Bronchial epithelial cell (primary cell): ENCODE results near the gene MCM5. TPM values are rescaled to one million over a fixed set of nuclear protein-coding genes. Genes with fewer than 3 reads are reported as not detected.
"Not testable (repeated sequence)": the region's sequence is repeated elsewhere in the genome, so short reads cannot be mapped to it uniquely, and the experiment has no call there.

Experiments used
- DNase-seq: peaks from one replicate; pipeline ENCODE4 v3.0.0-alpha.2; 2010; ENCODE audit warnings: low read depth
- FAIRE-seq: peaks from 2 replicates; lab custom pipeline; 2011; peaks lifted over from hg19 to GRCh38; lab: Jason Lieb, UNC
- H3K27me3 ChIP-seq: 2 replicates; pipeline ENCODE4 v1.5.1; 2011; ENCODE audit warnings: low read length; ENCODE audit not compliant: control insufficient read depth, insufficient read depth
- H3K36me3 ChIP-seq: 2 replicates; pipeline ENCODE4 v1.5.1; 2011; ENCODE audit warnings: low read length; ENCODE audit not compliant: control insufficient read depth, insufficient read depth
- H3K4me3 ChIP-seq: 2 replicates; pipeline ENCODE4 v1.5.1; 2011; ENCODE audit warnings: mild to moderate bottlenecking, low read depth, low read length, control low read depth
- CTCF ChIP-seq: IDR thresholded peaks from 2 replicates; pipeline ENCODE4 v1.5.1; 2011; ENCODE audit warnings: mild to moderate bottlenecking, moderate library complexity, low read length, control low read depth, inconsistent platforms; ENCODE audit not compliant: insufficient read depth, severe bottlenecking
- total RNA-seq: library from RNA; depleted of rRNA; stranded (reverse); fragments of >200 nt; gene quantifications from 2 replicates; pipeline ENCODE4 v1.2.1, GENCODE V29; 2014

The MCM5 gene
- total RNA-seq, 1 donor from 2014 or later: 6.6 TPM

- Histone ChIP-seq H3K27me3 (no peaks in the 10 kb centered on the region), H3K4me3 (no peak overlapping the region), H3K36me3 (no peaks in the 10 kb centered on the region)
- DNase-seq (no peak), FAIRE-seq (no peak)
- no peak for TF ChIP-seq CTCF
Observed at GRCh38 chr22:35436421-35436820, 36.5 kb downstream of the MCM5 start.

- TF ChIP-seq CTCF: no peak
- FAIRE-seq (peak; percentile 52), DNase-seq (no peak)
- Histone ChIP-seq H3K36me3 (no peaks in the 10 kb centered on the region), H3K27me3 (no peaks in the 10 kb centered on the region), H3K4me3 (no peak overlapping the region)
Observed at GRCh38 chr22:35437049-35437448, 37.1 kb downstream of the MCM5 start.

DNA sequence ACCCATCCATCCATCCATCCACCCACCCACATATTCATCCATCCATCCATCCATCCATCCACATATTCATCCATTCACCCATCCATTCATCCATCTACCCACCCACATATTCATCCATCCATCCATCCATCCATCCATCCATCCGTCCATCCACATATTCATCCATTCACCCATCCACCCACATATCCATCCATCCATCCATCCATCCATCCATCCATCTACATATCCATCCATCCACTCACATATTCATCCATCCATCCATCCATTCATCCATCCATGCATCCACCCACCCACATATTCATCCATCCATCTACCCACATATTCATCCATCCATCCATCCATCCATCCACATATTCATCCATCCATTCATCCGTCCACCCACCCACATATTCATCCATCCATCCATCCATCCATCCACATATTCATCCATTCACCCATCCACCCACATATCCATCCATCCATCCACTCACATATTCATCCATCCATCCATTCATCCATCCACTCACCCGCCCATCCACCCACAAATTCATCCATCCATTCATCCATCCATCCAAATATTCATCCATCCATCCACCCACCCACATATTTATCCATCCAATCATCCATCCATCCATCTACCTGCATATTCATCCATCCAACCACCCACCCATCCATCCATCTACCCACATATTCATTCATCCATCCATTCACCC is 38.9 kb downstream of the MCM5 start:
- not testable (repeated sequence) for DNase-seq, H3K27me3 ChIP-seq, H3K36me3 ChIP-seq, FAIRE-seq, H3K4me3 ChIP-seq

GRCh38 chr22:35439365-35439717 is 39.4 kb downstream of the MCM5 start:
- no peaks in the 10 kb centered on the region for H3K27me3 ChIP-seq
- DNase-seq (no peak), FAIRE-seq (no peak)
- H3K4me3 ChIP-seq: no peak overlapping the region
- no peak for TF ChIP-seq CTCF
- no peaks in the 10 kb centered on the region for H3K36me3 ChIP-seq

DNA sequence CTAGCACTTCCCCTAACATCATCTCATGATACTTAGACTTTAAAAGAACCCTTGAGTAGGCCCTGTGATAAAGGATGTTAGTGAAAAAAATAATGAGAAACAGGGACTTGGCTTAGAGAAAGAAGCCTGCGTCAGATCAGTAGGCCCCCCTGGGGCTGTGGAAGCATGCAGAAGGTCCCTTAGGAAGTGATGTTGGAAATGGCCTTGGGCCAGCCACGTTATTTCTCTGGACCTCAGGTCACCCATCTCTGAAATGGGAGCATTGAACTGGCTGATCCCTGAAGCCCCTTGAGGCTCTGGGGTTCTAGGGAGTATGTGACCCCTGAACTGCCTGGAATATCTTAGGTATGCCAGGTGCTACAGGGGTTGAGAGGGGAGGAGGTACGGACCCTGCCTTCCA is 40.2 kb downstream of the MCM5 start:
- DNase-seq: no peak
- TF ChIP-seq CTCF: no peak
- Histone ChIP-seq H3K36me3 (no peaks in the 10 kb centered on the region), H3K27me3 (no peaks in the 10 kb centered on the region), H3K4me3 (no peak overlapping the region)
- FAIRE-seq: no peak

GRCh38 chr22:35441489-35442100 is 41.7 kb downstream of the MCM5 start:
- no peak overlapping the region for H3K4me3 ChIP-seq
- no peak for TF ChIP-seq CTCF
- no peaks in the 10 kb centered on the region for H3K27me3 ChIP-seq
- no peak for FAIRE-seq
- H3K36me3 ChIP-seq: no peaks in the 10 kb centered on the region
- DNase-seq: no peak
